ENCODE results near the gene BAD. TPM values are rescaled to one million over a fixed set of nuclear protein-coding genes. Genes with fewer than 3 reads are reported as not detected.
A peak's percentile ranks its signal among the peaks of the same experiment; 100 is the strongest.

BAD gene
- total RNA-seq, 1 experiment from 2014 or later: 48.4 TPM

GRCh38 chr11:64227405-64227956 is 57.0 kb downstream of the BAD start:
- Histone ChIP-seq H3K36me3 (ENCODE audit: insufficient read depth, low read length, poor library complexity, severe bottlenecking) (peaks cover 16% of the 10 kb centered on the region), H3K4me3 (ENCODE audit: low read depth, low read length, poor library complexity, severe bottlenecking) (peak overlapping the region; percentile 87), H3K9me3 (ENCODE audit: low read depth, low read length, poor library complexity, severe bottlenecking) (no peaks in the 10 kb centered on the region), H3K27ac (ENCODE audit: low read depth, low read length, poor library complexity, severe bottlenecking) (peak overlapping the region; percentile 87), H3K4me1 (ENCODE audit: insufficient read depth, low read length, poor library complexity, severe bottlenecking) (peaks cover 22% of the 10 kb centered on the region), H3K27me3 (replicated peaks; ENCODE audit: insufficient read depth, low read depth, low read length, poor library complexity) (no peaks in the 10 kb centered on the region)
- intact Hi-C loops (cut with micrococcal nuclease; ENCODE audit: unreplicated experiment): no loop called here
- no TSS peak for BruUV-seq (replicated peaks)
- POLR2A ChIA-PET (ENCODE audit: low non-redundant PET): no interaction called here
- no peak for DNase-seq (ENCODE audit: low spot score)
- TF ChIP-seq EZH2 (IDR thresholded peaks at IDR 0.05; ENCODE audit: borderline replicate concordance, low read depth, low read length, poor library complexity, severe bottlenecking): no peak
- TF ChIP-seq CTCF (conservative IDR thresholded peaks at IDR 0.05; ENCODE audit: low read depth, low read length): no peak
- CTCF ChIA-PET: interaction anchor here (0.9 kb wide), 1 partner anchor 23 kb away, joined by 3 read pairs; no protein-coding TSS in a partner anchor

GRCh38 chr11:64226507-64227051 is 57.9 kb downstream of the BAD start:
- intact Hi-C loops (cut with micrococcal nuclease; ENCODE audit: unreplicated experiment): no loop called here
- H3K27ac ChIP-seq (ENCODE audit: low read depth, low read length, poor library complexity, severe bottlenecking): peak overlapping the region; percentile 87
- TSS peak; percentile 52 for BruUV-seq (replicated peaks)
- H3K36me3 ChIP-seq (ENCODE audit: insufficient read depth, low read length, poor library complexity, severe bottlenecking): peaks cover 16% of the 10 kb centered on the region
- H3K4me1 ChIP-seq (ENCODE audit: insufficient read depth, low read length, poor library complexity, severe bottlenecking): peaks cover 22% of the 10 kb centered on the region
- DNase-seq (ENCODE audit: low spot score): peak; percentile 49
- H3K4me3 ChIP-seq (ENCODE audit: low read depth, low read length, poor library complexity, severe bottlenecking): peak overlapping the region; percentile 87
- ChIA-PET CTCF (interaction anchor here (0.5 to 0.9 kb wide), 2 partner anchors 22 to 74 kb away, joined by 3 read pairs; no protein-coding TSS in a partner anchor), POLR2A (ENCODE audit: low non-redundant PET) (interaction anchor here (0.7 kb wide), 1 partner anchor 105 kb away, joined by 3 read pairs; no protein-coding TSS in a partner anchor)
- no peaks in the 10 kb centered on the region for H3K27me3 ChIP-seq (replicated peaks; ENCODE audit: insufficient read depth, low read depth, low read length, poor library complexity)
- no peak for TF ChIP-seq CTCF (conservative IDR thresholded peaks at IDR 0.05; ENCODE audit: low read depth, low read length)
- no peak for TF ChIP-seq EZH2 (IDR thresholded peaks at IDR 0.05; ENCODE audit: borderline replicate concordance, low read depth, low read length, poor library complexity, severe bottlenecking)
- no peaks in the 10 kb centered on the region for H3K9me3 ChIP-seq (ENCODE audit: low read depth, low read length, poor library complexity, severe bottlenecking)

- ChIA-PET CTCF (interaction anchor here (0.9 to 1.4 kb wide), 2 partner anchors 20 to 75 kb away, joined by 3 read pairs; partner anchors contain the start of gene FERMT3), POLR2A (ENCODE audit: low non-redundant PET) (interaction anchor here (0.6 to 0.7 kb wide), 2 partner anchors 15 to 106 kb away, joined by 3 to 7 read pairs; no protein-coding TSS in a partner anchor)
- Histone ChIP-seq H3K4me1 (ENCODE audit: insufficient read depth, low read length, poor library complexity, severe bottlenecking) (peaks cover 22% of the 10 kb centered on the region), H3K4me3 (ENCODE audit: low read depth, low read length, poor library complexity, severe bottlenecking) (peak within 1 kb of the TSS; percentile 87), H3K27me3 (replicated peaks; ENCODE audit: insufficient read depth, low read depth, low read length, poor library complexity) (no peaks in the 10 kb centered on the region), H3K27ac (ENCODE audit: low read depth, low read length, poor library complexity, severe bottlenecking) (peak within 1 kb of the TSS; percentile 87), H3K36me3 (ENCODE audit: insufficient read depth, low read length, poor library complexity, severe bottlenecking) (peaks cover 20% of the 10 kb centered on the region), H3K9me3 (ENCODE audit: low read depth, low read length, poor library complexity, severe bottlenecking) (no peaks in the 10 kb centered on the region)
- TSS peak; percentile 56 for BruUV-seq (replicated peaks)
- peak; percentile 41; the same call in 1 of the 2 replicates for TF ChIP-seq CTCF (conservative IDR thresholded peaks at IDR 0.05; ENCODE audit: low read depth, low read length)
- TF ChIP-seq EZH2 (IDR thresholded peaks at IDR 0.05; ENCODE audit: borderline replicate concordance, low read depth, low read length, poor library complexity, severe bottlenecking): no peak
- intact Hi-C loops (cut with micrococcal nuclease; ENCODE audit: unreplicated experiment): no loop called here
- DNase-seq (ENCODE audit: low spot score): peak; percentile 96
These were observed 58.6 kb downstream of the BAD start, which contains the start of the genes NUDT22 and TRPT1 for GRCh38 chr11:64225608-64226506. Gene NUDT22 (plus strand): TSS chr11:64226274. CDS start chr11:64226653, 379 bp downstream. Gene TRPT1 (minus strand): TSS chr11:64226186. CDS start chr11:64225860, 326 bp downstream.
